DMS 273 (cell line): ENCODE results near the gene CLDN8.

Experiments used
- DNase-seq: peaks from one replicate; lab custom pipeline; 2025; ENCODE audit not compliant: unreplicated experiment; lab: John Stamatoyannopoulos, UW

Gene CLDN8

DNA sequence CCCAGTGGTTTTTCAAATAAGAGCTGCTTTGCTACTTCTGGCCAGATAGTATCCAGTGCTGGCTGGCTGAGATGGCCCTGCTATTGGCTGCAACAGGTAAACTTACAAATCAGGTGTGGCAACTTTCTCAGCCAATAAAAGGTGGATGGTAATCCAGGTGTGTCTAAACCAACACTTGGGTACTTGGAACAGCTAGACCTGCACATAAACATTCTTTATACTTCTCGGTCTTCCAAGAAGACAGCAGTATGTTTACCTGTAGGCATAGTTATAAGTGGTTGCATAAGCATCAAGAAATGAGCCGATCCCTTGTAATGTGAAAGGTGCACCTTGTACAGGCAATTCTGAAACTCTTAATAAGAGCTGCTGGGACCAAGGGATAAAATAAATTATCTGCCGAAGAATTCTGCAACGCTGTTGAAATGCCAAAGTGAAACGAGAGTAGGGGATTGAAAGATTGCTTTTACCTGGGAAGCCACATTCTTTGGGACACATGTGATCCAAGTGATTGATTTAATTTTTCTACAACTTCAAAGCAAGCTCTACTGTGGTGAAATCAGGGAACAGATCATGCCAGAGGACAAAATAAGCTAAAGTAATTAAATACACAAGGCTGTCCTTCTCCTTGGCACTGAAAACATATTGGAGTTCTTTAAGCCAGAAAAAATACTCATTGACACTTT lies at the start of gene CLDN8:
Gene CLDN8, minus strand, starts transcription at position 57 of the 683 bp plus-strand sequence. CDS start 172 bp downstream, outside the sequence.
- DNase-seq, result no peak

DNA sequence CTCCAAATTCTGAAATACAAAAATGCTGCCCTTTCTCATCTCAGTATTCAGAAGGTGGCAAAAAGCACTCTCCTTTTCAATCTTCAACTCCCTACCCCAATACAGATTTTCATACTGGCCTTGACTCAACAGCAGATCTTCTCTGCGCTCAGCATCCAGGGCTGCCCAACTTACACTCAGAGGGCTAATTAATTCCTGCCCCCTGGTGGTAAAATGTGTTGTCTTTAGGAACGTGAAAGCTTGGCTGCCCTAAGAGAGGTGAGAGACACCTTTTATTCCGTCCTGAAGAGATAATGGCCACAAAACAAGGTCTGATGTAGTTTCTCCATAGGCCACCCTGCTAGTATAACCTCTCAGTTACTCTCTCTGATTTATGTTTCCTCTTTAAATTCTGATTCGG lies 41.9 kb upstream of the CLDN8 start:
- peak; percentile 36 for DNase-seq

DNA sequence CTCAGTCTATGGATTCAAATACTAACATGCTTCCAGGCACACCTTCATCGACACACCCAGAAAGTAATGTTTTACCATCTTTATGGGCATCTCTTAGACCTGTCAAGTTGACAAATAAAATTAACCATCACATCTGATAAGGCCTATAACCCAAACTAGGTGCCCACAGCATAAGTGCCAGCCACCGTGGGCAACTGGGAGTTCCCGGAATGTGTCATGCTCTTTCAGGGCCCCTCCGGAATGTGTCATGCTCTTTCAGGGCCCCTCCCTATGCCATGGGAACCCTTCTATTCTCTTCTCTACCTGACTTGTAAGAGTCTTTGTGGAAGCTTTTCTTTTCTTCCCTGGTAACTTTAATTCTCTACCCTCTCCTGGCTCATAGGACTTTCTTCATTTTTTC lies 40.2 kb upstream of the CLDN8 start:
- no peak for DNase-seq

DNA sequence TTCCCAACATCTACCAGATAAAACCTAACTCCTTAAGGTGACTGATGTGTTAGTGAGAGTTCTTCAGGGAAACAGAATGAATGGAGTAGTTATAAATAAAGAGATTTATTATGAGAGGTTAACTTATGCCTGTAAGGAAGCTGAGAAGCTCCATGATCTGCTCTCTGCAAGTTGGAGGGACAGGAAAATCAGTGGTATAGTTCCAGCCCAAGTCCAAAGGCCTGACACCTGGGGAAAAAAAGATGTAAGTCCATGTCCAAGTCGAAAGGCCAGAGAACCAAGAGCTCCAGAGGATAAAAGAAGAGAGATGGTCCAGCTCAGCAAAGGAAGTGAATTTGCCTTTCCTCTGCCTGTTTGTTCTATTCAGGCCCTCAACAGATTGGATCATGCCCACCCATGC lies 39.8 kb upstream of the CLDN8 start:
- no peak for DNase-seq

DNA sequence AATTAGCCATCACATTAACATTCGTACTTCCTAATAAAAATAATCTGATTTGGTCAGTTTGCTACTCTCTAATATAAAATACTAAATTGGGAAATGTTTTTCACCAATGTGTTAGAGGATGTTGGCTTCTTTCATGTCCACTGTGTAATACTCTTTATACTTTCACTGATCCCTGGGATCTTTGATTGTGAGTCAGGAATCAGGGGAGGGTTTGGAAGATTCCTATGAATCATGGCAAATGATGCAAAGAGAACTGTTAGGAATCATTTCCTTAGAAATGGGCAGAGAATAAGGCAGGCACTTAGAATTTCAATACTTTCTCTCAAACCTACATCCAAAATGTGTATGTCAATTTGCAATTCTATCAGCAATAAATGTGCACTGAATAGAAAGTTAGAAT lies 35.9 kb upstream of the CLDN8 start:
- DNase-seq, result no peak

DNA sequence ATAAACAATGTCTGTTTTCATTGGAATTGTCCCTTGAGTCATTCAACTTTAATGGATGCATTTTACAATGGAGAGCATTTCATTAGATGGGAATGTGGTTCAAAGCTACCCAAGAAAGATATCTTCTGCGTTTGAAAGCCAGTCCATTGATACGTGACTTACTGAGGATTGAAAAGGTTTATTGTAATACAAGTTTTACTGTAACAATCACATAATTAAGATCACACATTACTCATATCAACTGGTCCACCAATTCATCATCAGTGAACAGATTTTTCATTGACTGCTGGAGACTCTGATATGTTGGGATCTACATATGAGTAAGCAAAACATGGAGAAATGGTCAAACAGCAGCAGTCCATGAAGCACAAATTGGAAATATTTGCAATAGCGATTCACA lies 34.0 kb upstream of the CLDN8 start:
- DNase-seq, result no peak

DNA sequence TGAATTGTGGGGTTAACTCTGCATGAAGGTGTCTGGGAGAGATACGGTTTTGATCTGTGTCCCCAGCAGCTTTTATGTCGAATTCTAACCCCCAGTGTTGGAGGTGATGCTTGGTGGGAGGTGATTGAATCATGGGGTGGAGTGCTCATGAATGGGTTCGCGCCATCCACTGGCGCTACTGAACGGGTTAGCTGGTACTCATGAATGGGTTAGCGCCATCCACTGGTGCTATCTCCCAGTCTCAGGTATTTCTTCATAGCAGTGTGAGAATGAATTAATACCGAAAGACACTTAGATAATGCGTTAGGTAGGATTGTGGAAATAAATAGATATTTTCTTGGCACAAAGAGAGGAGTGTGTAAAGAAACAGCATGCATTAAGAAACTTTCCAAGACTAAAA lies 32.9 kb upstream of the CLDN8 start:
- DNase-seq, result no peak

DNA sequence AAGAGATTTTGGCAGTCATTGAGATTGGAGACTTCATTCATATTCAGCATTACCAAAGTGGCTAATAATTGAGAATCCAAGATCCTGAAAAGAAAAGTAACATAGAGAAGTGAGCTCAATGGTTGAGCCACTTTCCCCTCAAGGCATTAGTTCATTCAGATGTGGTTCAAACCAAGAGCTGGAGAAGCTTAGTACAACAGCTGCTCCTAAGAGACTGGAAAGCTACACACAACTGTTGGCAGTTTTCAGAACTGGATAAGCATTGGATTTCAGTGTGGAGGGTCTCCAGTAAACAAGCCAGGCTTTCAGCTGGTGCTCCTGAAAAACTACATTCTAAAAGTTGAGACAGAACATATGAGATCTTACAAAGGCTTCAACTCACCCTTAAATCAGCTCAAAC lies 29.2 kb upstream of the CLDN8 start:
- DNase-seq, result no peak

DNA sequence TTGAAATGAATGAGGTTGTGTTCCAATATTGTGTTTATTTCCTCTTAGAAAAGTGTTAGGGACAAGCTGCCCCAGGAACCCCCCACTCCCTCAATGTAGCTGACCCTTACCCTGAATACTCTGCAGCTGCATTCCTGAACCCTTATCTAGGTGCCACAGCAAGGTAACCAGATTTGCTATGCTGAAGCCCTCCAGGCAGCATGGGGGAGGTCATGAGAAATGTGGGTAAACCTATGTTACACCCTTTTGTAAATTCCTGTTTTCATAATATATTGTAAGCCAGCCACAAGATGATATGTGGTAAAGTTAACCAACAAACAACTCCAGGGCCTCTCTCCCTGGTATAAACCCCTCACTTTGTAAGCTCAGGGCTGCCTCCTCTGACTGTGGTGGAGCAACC lies 27.8 kb upstream of the CLDN8 start:
- DNase-seq, result no peak

DNA sequence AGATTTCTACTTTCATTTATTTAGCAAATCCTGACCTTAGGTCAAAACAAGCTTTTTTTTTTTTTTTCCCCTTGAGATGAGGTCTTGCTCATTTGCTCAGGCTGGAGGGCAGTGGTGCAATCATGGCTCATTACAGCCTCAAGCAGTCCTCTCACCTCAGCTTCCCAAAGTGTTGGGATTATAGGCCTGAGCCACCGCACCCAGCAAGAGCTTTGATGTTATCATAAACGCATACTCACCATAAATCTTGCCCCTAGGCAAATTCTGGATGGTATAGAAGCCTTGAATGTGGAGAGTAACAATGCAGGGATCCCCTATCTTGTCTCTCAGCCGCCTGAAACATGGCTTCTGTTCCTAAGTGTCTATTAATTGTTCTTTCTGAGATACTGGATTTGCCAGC lies 24.8 kb upstream of the CLDN8 start:
- DNase-seq, result no peak

DNA sequence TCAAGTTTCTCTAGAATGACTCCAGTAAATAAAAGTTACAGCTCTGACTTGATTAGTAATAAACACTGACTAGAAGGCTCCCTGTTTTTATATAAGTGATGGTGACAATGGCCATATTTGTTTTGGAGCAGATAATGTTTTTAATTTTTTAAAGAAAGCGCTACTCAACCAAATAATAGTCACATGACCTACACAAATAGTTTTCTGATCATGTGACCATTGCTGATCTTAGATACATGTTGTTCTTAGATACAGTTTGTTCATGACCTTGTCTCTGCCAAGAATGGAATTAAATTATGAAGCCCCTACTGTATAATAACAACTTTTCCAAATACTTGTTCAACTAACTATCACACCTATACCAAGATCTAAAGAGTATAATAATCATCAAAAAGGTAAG lies 22.3 kb upstream of the CLDN8 start:
- DNase-seq, result no peak

DNA sequence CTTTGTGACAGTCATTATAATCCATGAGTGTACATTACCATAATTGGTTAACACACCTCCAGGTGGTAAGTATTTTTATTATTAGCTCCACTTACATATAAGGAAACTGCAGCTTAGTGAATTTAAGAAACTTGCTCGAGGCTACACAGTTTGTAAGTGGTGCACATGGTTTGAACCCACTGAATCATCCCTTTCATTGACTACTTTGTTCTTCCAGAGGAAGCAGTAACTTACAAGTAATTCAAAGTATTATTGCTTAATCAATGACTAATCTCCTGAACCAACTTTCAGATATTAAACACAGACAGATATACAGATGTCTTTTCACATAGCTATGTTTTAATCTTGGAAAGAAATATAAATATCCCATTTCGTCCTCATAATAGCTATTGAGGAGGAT lies 18.7 kb upstream of the CLDN8 start:
- no peak for DNase-seq

DNA sequence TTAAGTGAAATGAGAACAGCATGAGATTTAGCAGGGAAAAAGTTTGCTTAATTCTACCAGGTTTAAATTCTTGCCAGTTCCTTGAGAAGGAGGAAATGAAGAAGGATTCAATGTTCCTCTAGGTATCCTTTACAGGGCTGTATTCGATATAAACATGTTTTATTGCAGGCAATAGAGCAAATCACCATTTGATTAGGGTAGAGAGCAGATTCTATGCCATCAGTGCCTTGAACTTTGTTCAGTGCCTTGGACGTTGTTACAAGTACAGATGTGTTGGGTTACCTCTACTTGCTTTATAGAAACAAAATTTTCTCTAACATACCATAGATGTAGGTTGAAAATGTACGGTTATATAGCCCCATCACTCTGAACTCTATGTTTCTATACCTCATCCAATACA lies 18.2 kb upstream of the CLDN8 start:
- DNase-seq, result no peak

DNA sequence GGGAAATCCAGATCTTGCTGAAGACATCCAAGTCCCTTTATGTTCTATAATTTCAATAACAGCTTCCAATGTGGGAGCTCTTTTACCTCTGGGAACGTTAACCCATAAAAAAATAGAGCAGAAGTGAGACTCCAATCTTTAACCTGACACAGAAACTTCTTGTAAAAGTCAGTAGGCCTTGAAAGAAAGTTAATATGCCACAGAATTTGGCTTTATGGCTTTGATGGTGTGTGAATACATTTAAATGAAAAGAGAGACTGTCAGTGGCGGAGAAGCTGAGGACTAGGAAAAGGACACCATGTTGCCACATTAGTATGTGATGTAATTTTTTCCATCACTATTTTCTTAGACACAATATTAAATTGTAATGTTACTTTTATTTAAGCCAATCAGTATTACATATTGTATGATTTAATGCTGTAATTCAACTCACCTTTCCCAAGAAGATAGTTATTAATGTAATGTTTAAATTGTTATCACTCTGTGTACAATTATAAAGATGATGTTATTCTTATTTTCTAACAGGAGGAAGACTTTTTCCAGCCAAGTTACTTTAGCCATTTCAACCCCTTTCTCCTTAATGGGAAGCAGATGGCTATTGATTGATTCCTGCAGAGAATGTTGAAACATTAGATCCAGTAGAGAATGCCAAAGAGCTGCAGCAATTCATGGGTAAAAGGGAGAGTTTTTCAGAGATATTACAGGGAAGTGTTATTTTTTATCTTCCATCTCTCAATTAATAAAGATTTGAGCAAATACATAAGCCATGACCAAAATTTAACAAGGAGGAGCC lies 17.5 kb upstream of the CLDN8 start:
- no peak for DNase-seq

DNA sequence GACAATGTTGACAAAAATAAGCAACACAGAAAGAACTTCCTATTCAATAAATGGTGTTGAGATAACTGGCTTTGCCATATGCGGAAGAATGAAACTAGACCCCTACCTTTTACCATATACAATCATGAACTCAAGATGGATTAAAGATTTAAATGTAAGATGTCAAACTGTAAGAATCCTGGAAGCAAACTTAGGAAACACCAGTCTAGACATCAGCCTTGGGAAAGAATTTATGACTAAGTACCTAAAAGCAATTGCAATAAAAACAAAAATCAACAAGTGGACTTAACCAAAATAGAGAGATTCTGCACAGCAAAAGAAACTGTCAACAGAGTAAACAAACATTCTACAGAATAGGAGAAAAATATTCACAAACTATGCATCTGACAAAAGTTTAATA lies 16.1 kb upstream of the CLDN8 start:
- DNase-seq, result no peak

DNA sequence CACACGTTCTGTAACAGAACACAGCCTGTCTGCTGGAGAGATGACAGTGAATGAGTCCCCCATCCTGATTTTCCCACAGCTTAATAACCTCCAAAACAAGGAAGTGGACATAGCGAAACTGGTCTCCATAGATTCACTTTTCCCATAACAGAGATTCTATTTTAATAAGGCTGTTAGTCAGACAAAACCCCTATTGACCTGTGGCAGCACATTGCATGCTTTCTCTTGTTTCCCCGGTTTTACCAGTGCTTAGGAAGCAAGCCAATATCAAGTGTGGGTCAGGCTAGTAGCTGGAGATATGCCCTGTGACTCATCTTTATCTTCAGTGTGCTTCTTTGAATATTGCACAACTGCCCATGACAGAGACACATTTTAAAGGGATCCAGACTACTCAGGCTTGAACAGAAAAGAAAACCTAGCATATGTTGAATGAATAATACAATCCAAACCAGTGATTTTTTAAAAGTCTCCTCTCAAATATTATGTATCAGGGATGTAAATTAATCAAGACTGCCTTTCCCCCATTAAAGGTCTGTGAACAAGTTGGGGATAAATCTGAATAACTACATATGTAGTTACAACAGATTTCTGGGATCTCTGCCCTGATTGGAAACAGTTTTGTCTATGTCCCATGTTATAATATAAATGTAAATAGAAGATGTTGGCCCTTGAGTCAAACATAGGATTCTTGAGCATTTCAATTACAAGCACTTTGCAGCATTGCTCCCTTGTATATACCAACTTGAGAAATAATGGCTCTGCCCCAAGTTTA lies 11.9 kb upstream of the CLDN8 start:
- DNase-seq, result no peak

DNA sequence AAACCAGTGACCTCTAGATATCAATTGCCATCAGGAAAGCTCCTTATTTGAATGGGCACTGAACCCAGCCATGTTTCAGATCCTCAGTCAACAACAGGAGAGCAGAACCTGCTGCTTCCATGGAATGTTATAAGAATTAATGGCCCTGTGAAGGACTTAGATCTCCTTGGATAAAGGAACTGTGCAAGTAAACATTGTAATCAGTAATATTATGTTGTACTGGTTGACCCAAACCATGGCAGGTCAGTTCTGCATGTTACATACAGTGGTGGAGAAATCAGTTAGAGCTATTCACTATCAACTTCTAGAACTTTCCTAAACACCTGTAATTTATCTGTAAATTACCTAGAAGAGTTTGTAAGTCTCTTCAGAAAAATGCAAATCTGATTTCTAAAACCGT lies 11.2 kb upstream of the CLDN8 start:
- DNase-seq, result no peak

DNA sequence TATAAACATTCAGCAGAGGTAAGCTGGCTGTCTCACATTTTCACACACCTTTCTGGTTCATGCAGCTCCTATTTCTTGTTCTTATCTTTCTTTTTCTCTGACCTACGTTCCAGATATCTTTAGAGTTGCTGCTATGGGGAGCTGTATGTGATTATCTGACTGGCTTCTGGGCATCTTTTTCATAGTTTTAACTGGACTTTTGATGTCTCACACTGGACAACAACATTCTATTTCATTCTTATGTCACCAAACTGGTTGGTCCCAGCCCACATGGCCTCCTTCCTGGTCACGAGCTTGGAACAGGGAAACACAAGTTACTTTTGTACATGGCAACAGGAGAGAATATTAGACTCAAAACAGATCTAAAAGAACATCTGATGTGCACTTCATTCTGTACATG lies 7.7 kb upstream of the CLDN8 start:
- DNase-seq, result no peak

DNA sequence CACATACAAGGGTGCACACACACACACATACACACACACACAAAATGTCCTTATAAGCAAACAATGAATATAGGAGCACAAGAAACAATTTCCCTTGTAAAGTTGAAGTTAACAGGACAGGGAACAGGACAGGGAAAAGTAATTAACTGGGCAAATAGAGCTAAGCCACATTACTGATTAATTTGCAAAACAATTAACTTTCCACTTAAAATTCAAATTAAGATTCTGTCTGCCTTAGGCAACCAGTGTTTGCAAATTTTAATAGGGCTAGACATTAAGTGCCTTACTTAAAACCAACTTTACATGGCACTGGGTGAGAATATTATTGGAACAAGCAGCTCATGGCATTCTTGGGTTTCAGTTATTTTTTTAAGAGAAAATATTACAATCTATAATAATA lies 6.8 kb upstream of the CLDN8 start:
- DNase-seq, result no peak

DNA sequence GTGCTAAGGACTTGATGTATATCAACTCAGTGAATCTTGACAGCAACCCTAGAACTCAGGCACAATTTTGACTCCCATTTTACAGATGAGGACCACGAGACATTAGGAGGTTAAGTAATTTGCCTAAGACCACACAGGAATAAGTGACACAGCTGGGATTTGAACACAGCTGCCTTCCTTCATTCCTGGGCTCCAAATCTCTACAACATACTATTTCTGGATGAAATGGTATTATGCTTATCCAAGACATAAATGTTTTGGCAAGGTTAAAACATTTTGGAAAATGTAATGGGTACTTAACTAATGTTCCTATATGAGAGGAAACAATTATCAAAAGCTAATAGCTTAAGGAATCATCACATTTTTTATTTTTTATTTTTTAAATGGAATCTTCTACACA lies 4.8 kb downstream of the CLDN8 start:
- no peak for DNase-seq

DNA sequence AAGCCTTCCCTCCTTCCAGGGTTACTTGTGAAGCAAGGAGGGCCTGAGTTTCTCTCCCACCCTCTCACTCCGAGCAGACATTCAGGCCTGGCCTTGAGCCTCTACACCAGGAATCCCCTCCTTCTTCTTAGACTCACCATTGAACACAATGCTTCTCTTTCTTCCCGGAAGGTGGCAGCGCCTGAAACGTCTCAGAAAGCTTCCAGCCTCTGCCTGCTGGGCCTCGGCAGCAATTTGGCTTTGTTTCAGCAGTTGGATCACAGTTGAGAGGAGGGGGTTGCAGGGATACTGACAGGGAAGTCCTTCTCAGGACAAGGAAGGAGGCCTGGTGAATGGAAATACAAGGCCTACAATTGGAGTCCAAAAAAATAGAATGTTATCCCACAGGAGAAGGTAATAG lies 6.3 kb downstream of the CLDN8 start:
- DNase-seq, result no peak

DNA sequence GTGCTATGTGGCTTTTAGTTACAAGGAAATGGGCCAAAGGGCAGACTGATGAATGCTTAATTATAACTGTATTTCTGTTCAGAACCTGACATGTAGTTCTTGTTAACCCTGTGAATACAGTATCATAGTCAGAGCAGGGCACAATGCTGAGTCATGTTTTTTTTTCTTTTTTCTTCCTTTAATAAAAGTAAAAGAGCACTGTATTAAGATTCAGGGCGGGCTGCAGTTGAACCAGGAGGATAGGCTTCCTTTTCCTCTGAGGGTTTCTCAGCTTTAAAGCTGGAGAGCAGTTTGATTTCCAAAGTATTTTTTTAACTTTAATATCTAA lies 8.7 kb downstream of the CLDN8 start:
- DNase-seq, result no peak
